AG08396 (cell line): ENCODE measurements around the gene FGF6.
"Not testable (repeated sequence)": the region's sequence is repeated elsewhere in the genome, so short reads cannot be mapped to it uniquely, and the experiment has no call there.

Experiments
- DNase-seq: peaks from one replicate; pipeline ENCODE4 v3.0.0; 2012; ENCODE audit warnings: low spot score, mixed read lengths

FGF6 gene

GRCh38 chr12:4418913-4419312, 26.7 kb downstream of the FGF6 start:
- no peak for DNase-seq

DNA sequence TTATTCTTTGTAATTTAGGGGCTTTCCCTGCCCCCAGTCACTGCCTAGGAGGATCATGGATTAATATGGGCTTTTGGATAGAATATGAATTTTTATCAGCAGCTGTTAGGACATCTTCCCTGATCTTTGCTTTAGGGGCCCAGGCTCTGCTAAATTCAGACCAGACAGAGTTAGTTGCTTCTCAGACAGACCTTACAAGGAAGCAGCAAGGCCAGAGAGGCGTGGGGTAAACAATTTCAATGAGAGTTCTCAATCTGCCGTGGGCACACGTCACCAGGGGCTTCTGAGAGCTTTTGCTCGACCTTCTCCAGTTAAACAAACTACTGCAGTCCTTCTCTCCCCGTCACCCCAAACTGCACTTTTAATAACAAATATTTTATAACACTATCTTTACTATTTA, 27.7 kb downstream of the FGF6 start:
- DNase-seq: no peak

- DNase-seq: no peak
These were observed 28.2 kb downstream of the FGF6 start for GRCh38 chr12:4417455-4417854.

- DNase-seq: no peak
These were observed 29.3 kb downstream of the FGF6 start for GRCh38 chr12:4416276-4416675.

DNA sequence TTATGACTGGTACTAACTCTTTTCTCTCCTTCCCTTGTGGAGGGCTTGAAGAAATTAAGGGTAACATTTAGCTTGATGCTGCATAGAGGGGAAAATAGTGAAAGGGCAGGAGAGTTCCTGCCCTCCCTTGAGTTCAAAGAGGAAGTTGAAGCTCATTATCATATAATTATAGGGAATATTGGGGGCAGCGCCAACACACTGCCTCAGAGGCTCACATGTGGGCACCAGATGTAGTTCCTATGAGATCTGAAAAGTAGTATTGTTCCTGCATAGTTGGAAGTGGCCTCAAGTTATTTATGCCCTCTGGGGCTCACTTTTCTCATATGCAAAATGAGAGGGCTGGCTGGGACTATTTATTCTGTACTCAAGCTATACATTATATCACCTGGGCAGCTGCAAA, 33.1 kb downstream of the FGF6 start:
- DNase-seq: no peak

DNA sequence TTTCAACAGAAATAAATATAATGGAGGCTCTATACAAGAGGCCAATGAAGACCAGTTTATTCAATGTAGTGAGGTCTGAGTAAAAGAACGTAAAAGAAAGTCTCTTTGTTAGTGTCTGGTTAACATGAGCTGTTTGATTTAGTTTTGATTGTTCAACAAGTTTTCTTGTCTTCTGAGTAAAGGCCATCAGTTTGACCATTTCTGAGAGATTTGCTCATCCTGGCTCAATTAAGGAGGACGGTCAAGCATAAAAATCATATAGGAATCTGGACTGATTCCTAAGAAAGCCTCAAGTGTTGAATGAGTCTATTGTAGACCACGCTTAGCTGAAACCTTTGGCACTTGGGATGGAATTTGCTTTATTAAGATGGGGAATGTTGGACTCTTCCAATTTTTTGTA, 33.6 kb downstream of the FGF6 start:
- no peak for DNase-seq

GRCh38 chr12:4407136-4407535, 38.5 kb downstream of the FGF6 start:
- DNase-seq: no peak

DNA sequence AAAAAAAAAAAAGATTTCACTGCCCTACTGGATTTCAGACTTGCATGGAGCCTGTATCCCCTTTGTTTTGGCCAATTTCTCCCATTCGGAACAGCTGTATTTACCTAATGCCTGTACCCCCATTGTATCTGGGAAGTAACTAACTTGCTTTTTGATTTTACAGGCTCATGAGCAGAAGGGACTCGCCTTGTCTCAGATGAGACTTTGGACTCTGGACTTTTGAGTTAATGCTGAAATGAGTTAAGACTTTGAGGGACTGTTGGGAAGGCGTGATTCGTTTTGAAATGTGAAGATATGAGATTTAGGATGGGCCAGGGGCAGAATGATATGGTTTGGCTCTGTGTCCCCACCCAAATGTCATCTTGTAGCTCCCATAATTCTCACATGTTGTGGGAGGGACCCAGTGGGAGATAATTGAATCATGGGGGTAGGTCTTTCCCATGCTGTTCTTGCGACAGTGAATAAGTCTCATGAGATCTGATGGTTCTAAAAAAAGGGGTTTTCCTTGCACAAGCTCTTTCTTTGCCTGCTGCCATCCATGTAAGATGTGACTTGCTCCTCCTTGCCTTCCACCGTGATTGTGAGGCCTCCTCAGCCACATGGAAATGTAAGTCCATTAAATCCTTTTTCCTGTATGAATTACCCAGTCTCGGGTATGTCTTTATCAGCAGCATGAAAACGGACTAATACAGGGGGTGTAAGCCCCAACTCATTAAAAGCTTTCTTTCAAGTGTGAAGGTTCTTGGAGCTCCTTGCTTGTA, 40.6 kb downstream of the FGF6 start:
- not testable (repeated sequence) for DNase-seq

DNA sequence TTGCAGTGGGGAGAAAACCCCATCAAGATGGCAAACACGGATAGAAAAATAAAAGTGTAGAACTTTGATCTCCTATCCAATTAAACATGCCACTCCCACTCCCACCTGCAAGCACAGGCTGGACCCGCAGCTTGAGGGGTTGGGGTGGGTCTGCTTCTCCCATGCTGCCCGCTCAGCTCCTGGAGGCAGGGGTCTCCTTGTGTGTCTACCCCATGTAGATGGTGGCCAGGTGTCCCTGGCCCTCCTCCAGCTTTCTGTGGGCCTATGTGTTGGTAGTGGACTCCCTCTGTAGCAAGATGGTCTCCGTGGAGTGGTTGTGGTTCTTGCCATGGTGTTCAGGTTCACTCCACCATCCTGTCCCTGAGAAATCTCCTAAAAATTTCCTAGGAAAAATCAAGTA, 42.6 kb downstream of the FGF6 start:
- no peak for DNase-seq

- no peak for DNase-seq
These were observed 44.5 kb downstream of the FGF6 start for GRCh38 chr12:4401117-4401516.

DNA sequence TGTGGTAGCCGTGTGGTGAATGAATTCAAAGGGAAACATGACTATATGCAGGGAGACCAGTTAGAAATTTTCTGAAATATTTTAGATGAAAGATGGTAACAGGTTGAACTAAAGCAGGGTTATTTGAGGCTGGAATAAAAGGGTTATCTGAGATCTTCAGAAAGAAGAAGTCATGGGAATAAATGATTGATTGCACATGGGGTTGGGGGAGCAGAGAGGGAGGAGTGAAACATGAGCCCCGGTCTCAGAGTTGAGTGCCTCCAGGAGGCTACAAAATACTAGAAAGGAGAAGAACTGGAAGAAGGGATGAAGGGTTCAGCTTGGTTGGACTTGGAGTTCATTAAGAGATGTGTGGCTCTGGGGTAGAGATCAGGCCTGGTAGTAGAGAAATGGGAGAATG, 49.8 kb downstream of the FGF6 start:
- no peak for DNase-seq

DNA sequence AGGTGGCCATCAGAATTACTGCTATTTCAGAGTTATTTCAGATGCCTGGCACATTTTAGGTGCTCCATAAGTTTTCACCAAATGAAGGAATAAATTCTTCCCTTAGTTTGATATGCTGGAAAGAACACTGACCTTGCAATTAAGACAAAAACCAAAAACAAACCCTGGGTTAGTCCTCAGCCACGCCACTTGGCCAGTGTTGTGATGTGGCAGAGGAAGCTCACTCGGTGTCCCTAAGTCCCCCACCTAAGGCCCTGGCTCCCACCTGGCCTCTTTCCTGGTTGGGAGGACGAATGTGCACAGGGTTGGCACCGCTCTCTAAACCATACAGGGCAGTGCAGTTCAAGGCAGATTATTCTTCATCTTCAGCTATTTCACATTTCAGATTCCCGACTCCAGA, 52.4 kb downstream of the FGF6 start:
- DNase-seq: no peak

DNA sequence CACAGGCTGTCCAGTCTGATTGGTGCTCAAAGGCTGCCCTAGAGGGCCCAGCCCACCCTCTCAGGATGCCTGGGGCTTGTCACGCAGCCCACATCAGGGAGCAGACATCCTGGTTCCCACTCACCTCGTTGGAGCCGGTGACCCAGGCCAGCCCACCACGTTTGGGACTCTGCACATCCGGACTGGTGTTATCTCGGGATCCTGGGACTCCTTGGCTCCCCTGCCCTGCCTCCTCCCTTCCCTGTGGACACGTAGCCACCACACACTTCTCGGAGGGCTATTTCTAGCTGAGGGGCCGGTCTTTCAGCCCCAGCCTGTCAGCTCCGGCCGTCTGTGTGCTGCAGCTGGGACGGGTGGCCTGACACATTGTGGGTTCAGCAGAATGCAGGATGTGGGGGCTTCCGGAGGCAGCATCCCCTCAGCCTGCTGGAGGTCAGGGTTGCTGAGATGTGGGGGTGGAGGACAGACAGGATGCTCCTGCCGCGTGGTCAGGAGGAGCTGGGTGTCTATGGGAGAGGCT, 53.3 kb downstream of the FGF6 start:
- no peak for DNase-seq

DNA sequence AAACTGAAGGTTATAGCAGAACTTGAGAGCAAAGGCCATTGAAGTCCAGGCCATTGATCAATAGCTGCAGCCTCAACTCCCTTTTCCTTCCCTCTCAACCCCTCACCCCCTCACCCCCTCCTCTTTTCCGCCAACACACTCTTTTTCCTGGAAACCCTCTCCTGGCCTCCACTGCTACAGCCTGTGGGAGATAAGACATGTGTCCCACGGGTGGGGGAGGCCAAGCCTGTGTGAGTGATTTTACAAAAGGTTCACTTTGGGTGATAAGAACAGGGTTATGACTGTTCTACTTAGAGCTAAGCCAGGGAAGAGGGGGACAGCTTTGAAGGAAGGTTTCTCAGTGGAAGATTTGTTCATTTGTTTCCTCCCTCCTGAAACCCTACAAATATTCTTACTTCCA, 57.0 kb downstream of the FGF6 start:
- no peak for DNase-seq

- DNase-seq: no peak
These were observed 57.6 kb downstream of the FGF6 start for GRCh38 chr12:4388032-4388431.

DNA sequence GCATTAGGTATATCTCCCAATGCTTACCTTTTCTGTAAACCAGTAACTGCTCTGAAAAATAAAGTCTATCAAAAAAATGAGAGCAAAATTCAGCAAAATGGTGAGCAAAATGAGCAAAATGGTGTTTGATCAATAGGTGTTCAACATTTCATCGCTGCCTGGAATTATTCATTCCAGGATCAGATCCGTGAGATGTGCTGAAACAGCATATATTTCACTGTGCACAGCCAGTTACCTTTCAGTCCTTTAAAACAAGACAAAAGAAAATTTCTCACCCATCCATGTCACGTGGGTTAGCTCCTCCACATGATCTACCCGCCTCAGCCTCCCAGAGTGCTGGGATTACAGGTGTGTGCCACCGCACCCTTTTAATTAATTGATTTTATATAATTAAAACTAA, 58.0 kb downstream of the FGF6 start:
- DNase-seq: no peak

GRCh38 chr12:4386801-4387200, 58.8 kb downstream of the FGF6 start:
- no peak for DNase-seq
